Measurements from ENCODE around the gene SULT1E1. TPM values are rescaled to one million over a fixed set of nuclear protein-coding genes. Genes with fewer than 3 reads are reported as not detected.

Gene SULT1E1
- total and polyA plus RNA-seq, 2 of the 8 experiments (the other 6 are each of a cell fraction or from before 2014, with no cell fraction given), result not detected

DNA sequence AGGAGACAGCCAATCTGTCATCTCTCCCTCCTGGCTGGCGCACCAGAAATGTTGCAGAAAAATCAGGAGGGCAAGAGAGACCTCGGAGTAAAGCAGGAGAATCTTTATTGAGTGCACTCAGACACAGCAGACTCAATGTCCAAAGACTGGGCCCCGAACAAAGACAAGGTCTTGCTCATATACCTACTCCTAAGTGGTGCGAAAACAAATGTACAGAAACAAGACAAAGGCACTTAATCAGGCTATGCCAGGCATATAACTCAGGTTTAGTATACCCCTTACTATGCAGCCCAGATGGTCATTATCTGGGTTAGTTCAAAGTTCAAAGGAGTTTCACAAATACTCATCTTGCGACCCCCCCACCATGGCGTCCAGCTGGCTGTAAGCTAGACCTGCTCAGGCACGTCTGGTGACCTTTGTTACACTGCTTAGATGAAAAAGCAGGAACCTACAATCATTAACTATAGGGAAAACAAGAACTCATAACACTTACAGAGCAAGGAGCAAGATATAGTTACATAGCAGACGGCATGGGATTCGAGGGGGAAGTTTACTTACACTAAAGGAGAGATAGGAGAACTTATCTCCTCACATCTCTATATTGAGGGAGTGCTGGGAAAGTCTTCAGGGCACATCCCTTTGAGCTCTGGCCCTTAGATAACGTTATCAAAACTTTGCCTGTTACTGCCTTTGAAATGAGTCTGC lies 27.5 kb downstream of the SULT1E1 start (continued):
- TF ChIP-seq CHD2 (IDR thresholded peaks at IDR 0.05; ENCODE audit: low read length) (no peak), GTF2F1 (IDR thresholded peaks at IDR 0.05; ENCODE audit: borderline replicate concordance, low read depth, low read length) (no peak), CHD1 (IDR thresholded peaks at IDR 0.05; ENCODE audit: low read depth, low read length) (no peak), CTBP2 (IDR thresholded peaks at IDR 0.05; ENCODE audit: borderline replicate concordance, insufficient read depth, insufficient read length, low read length) (no peak), EP300 (IDR thresholded peaks at IDR 0.05; ENCODE audit: borderline replicate concordance in 1 of 2, low read depth in 2 of 2, low read length in 2 of 2) (no peak)
